A549 treated with AZD9567 at 1 μM for 4 hours (cell line): ENCODE data around the gene IGSF11. TPM values are rescaled to one million over a fixed set of nuclear protein-coding genes. Genes with fewer than 3 reads are reported as not detected.

Source experiments
- total RNA-seq: library from RNA; stranded (reverse); fragments of 200-300 nt; extraction: Qiagen RNA extraction; gene quantifications from 5 replicates; pipeline ENCODE4 v1.2.3, GENCODE V29; 2022; ENCODE audit not compliant: insufficient read depth

IGSF11 gene, protein sequence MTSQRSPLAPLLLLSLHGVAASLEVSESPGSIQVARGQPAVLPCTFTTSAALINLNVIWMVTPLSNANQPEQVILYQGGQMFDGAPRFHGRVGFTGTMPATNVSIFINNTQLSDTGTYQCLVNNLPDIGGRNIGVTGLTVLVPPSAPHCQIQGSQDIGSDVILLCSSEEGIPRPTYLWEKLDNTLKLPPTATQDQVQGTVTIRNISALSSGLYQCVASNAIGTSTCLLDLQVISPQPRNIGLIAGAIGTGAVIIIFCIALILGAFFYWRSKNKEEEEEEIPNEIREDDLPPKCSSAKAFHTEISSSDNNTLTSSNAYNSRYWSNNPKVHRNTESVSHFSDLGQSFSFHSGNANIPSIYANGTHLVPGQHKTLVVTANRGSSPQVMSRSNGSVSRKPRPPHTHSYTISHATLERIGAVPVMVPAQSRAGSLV
- total RNA-seq: 3.0 to 6.9 TPM (median 4.4 TPM) in 5 replicates

DNA sequence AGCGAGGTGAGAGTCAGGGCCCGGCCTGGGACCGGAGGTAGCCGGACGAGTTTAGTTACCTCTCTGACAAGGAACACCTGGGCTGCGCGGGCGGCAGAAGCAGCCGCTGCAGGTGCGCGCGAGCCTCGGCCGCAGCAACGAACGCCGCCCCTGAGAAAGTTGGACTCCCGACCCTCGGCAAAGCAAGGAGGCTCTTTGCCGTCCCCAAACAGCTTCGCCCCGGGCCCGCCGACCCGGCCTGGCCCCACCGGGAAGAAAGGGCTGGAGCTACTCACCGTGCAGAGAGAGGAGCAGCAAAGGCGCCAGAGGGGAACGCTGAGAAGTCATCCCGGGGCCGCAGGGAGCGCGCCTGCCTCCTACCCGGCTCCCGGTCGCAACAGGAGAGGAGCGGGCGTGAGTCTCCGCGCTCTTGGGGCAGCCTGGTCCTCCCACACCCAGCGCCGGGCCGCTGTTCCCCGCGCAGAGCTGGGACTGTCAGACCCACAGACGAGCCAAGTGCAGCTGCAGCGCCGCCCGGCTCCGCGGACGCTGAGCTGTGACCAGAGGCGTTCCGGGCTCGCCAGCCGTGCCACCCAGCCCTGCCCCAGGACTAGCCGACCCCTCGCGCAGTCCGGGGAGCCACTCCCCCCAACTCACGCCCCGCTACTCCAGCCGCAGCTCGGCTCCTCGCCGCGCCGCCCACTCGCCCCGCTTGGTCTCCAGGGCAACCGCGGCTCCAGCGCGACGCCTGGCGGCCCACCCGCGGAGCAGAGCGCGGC, at the start of gene IGSF11:
TSS of gene IGSF11 (minus strand) at position 591 of the 758 bp plus-strand sequence. CDS start at position 327, 264 bp downstream.

Other genes starting within 250 kb of the IGSF11 start
- gene TEX55, start 111.3 kb upstream of the IGSF11 start, total RNA-seq: not detected in 5 replicates
- 9.7 to 16.8 TPM (median 10.8 TPM) in 5 replicates for gene UPK1B, start 138.8 kb upstream of the IGSF11 start, total RNA-seq
- gene B4GALT4, start 206.0 kb upstream of the IGSF11 start, total RNA-seq: 72.5 to 108 TPM (median 91.1 TPM) in 5 replicates